ENCODE measurements around the gene UGT1A4. TPM values are rescaled to one million over a fixed set of nuclear protein-coding genes. Genes with fewer than 3 reads are reported as not detected.
A peak's percentile ranks its signal among the peaks of the same experiment; 100 is the strongest.

Gene UGT1A4
- total and polyA plus RNA-seq, 8 donors: 0.38 to 7.2 (median 1.2) TPM; not detected in 3

DNA sequence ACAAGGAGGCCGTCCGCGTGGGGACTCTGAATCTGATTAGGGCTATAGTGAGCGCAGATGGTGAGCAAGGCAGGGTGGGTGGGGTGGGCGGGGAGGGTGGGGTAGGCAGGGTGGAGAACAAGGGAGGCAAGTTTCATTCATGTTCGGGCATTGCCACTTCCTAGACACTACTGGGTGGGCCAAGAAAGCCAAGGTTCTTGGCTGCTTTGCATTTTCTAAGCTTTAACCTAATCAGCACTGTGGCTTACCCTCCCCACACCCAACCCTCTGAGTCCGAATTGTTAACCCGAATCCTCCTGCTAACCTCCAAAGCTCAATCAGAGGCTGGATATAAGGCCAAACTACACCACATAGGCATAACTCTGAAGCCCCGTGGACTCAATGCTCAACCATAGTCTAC, 77.7 kb downstream of the UGT1A4 start:
- H3K4me3 ChIP-seq: no peak overlapping the region
- H3K27me3 ChIP-seq: peaks cover 0 to 5% (median 0%) of the 10 kb centered on the region in 3 donors
- no peaks in the 10 kb centered on the region for H3K36me3 ChIP-seq
- intact Hi-C loops (cut with DNase I; ENCODE audit: low total_unique reads): no loop called here
- H3K4me1 ChIP-seq: no peaks in the 10 kb centered on the region
- H3K9me3 ChIP-seq: no peaks in the 10 kb centered on the region
- DNase-seq: no peak
- 74 to 90% (median 84%) methylated on average over 9 of the region's 9 CpGs for WGBS, 5 donors
- H3K27ac ChIP-seq: no peak overlapping the region
- TF ChIP-seq POLR2AphosphoS5 (IDR thresholded peaks at IDR 0.05) (no peak), EP300 (IDR thresholded peaks at IDR 0.05) (no peak), POLR2A (IDR thresholded peaks at IDR 0.05) (no peak)
- TF ChIP-seq, protein P1, sequence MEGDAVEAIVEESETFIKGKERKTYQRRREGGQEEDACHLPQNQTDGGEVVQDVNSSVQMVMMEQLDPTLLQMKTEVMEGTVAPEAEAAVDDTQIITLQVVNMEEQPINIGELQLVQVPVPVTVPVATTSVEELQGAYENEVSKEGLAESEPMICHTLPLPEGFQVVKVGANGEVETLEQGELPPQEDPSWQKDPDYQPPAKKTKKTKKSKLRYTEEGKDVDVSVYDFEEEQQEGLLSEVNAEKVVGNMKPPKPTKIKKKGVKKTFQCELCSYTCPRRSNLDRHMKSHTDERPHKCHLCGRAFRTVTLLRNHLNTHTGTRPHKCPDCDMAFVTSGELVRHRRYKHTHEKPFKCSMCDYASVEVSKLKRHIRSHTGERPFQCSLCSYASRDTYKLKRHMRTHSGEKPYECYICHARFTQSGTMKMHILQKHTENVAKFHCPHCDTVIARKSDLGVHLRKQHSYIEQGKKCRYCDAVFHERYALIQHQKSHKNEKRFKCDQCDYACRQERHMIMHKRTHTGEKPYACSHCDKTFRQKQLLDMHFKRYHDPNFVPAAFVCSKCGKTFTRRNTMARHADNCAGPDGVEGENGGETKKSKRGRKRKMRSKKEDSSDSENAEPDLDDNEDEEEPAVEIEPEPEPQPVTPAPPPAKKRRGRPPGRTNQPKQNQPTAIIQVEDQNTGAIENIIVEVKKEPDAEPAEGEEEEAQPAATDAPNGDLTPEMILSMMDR (IDR thresholded peaks at IDR 0.05): no peak

GRCh38 chr2:233798335-233799086, 80.0 kb downstream of the UGT1A4 start:
- 72 to 85% (median 82%) methylated on average over 13 to 14 of the region's 14 CpGs for WGBS, 5 donors

GRCh38 chr2:233799087-233799665, 80.6 kb downstream of the UGT1A4 start:
- no peak overlapping the region for H3K4me3 ChIP-seq
- TF ChIP-seq EP300 (IDR thresholded peaks at IDR 0.05) (no peak), POLR2AphosphoS5 (IDR thresholded peaks at IDR 0.05) (no peak), POLR2A (IDR thresholded peaks at IDR 0.05) (no peak)
- TF ChIP-seq, protein P1 (IDR thresholded peaks at IDR 0.05): no peak
- peak in 1 of 2 donors; percentile 10 for DNase-seq
- H3K9me3 ChIP-seq: no peaks in the 10 kb centered on the region
- no peaks in the 10 kb centered on the region for H3K4me1 ChIP-seq
- H3K36me3 ChIP-seq: no peaks in the 10 kb centered on the region
- WGBS, 5 donors: 58 to 65% (median 64%) methylated on average over 7 of the region's 7 CpGs
- intact Hi-C loops (cut with DNase I; ENCODE audit: low total_unique reads): no loop called here
- H3K27me3 ChIP-seq: peaks cover 0 to 11% (median 0%) of the 10 kb centered on the region in 3 donors
- H3K27ac ChIP-seq: no peak overlapping the region

More at GRCh38 chr2:233798335-233799086, 80.0 kb downstream of the UGT1A4 start:
- TF ChIP-seq EP300 (IDR thresholded peaks at IDR 0.05) (no peak), POLR2AphosphoS5 (IDR thresholded peaks at IDR 0.05) (no peak), POLR2A (IDR thresholded peaks at IDR 0.05) (no peak)
- TF ChIP-seq, protein P1 (IDR thresholded peaks at IDR 0.05): no peak
- Histone ChIP-seq H3K27me3 (peaks cover 0 to 5% (median 0%) of the 10 kb centered on the region in 3 donors), H3K36me3 (no peaks in the 10 kb centered on the region), H3K27ac (no peak overlapping the region), H3K4me1 (no peaks in the 10 kb centered on the region), H3K4me3 (no peak overlapping the region), H3K9me3 (no peaks in the 10 kb centered on the region)
- intact Hi-C loops (cut with DNase I; ENCODE audit: low total_unique reads): no loop called here
- peak in 1 of 2 donors; percentile 17 for DNase-seq

DNA sequence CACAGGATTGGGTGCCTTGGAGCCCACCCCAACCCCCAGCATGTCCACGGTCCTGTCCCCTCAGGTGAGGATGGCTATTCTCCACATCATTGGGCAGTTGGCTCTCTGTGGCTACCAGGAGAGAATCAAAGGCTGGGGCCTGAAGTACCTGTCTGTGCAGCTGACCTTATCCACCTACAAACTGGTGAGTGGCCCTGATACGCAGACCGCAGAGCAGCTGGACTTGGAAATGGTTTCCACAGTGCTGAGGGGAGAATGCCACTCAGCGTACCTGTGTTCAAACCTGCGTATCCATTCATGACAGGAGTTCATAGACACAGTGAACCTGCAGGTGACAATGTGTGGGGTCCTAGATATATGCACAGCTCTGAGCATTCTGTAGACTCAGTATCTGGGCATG, 81.2 kb downstream of the UGT1A4 start:
- TF ChIP-seq POLR2AphosphoS5 (IDR thresholded peaks at IDR 0.05) (no peak), POLR2A (IDR thresholded peaks at IDR 0.05) (no peak), EP300 (IDR thresholded peaks at IDR 0.05) (no peak)
- TF ChIP-seq, protein P1 (IDR thresholded peaks at IDR 0.05): no peak
- Histone ChIP-seq H3K9me3 (no peaks in the 10 kb centered on the region), H3K36me3 (no peaks in the 10 kb centered on the region), H3K4me1 (no peaks in the 10 kb centered on the region), H3K27ac (no peak overlapping the region), H3K27me3 (peaks cover 0 to 13% (median 0%) of the 10 kb centered on the region in 3 donors), H3K4me3 (no peak overlapping the region)
- no peak for DNase-seq
- intact Hi-C loops (cut with DNase I; ENCODE audit: low total_unique reads): no loop called here
- WGBS, 5 donors: 43 to 82% (median 56%) methylated on average over 4 to 5 of the region's 5 CpGs

Measured in stomach (tissue), 9 donors.